HepG2 (cell line): ENCODE measurements around the gene RNF208. TPM values are rescaled to one million over a fixed set of nuclear protein-coding genes. Genes with fewer than 3 reads are reported as not detected.

Source experiments
- AKAP8 ChIP-seq: sonication (generic); formaldehyde crosslinking; IDR thresholded peaks from 2 replicates; pipeline ENCODE4 v1.5.1; 2020; ENCODE audit warnings: mild to moderate bottlenecking, missing genetic modification reagents
- KDM4B ChIP-seq: sonication (generic); formaldehyde crosslinking; IDR thresholded peaks from 2 replicates; pipeline ENCODE4 v1.4.0; 2020; ENCODE audit warnings: missing genetic modification reagents
- LCORL ChIP-seq, 2 experiments: fragments of 450-650 bp in 1 of 2; sonication (generic) in 1 of 2; formaldehyde crosslinking in 1 of 2; IDR thresholded peaks; 2 replicates each; pipeline versions ENCODE4 v1.5.0 to v1.6.1; 2017 to 2020; ENCODE audit warnings: antibody characterized with exemption in 1 of 2, missing genetic modification reagents in 1 of 2
- MBD4 ChIP-seq: IDR thresholded peaks from 2 replicates; pipeline ENCODE4 v1.6.1; 2012; ENCODE audit warnings: low read length, inconsistent platforms, borderline replicate concordance
- MYC ChIP-seq: sonication (generic); formaldehyde crosslinking; IDR thresholded peaks from 2 replicates; pipeline ENCODE4 v1.9.0; 2021; ENCODE audit warnings: missing genetic modification reagents, borderline replicate concordance
- NFATC3 ChIP-seq: sonication (generic); formaldehyde crosslinking; IDR thresholded peaks from 2 replicates; pipeline ENCODE4 v1.5.1; 2020; ENCODE audit warnings: mild to moderate bottlenecking, missing genetic modification reagents
- UBTF ChIP-seq: sonication (generic); formaldehyde crosslinking; IDR thresholded peaks from 2 replicates; pipeline ENCODE4 v1.4.0; 2020; ENCODE audit warnings: mild to moderate bottlenecking, missing genetic modification reagents
- XRCC5 ChIP-seq: fragments of 200-400 bp; formaldehyde crosslinking; optimal IDR thresholded peaks from 2 replicates; pipeline ENCODE3; 2017; ENCODE audit warnings: mild to moderate bottlenecking, low read length
- ZFP36L2 ChIP-seq: sonication (generic); formaldehyde crosslinking; IDR thresholded peaks from 2 replicates; pipeline ENCODE4 v1.4.0; 2020; ENCODE audit warnings: missing genetic modification reagents
- ZNF30 ChIP-seq: sonication (generic); formaldehyde crosslinking; IDR thresholded peaks from 2 replicates; pipeline ENCODE4 v1.5.0; 2020; ENCODE audit warnings: mild to moderate bottlenecking, missing genetic modification reagents
- ZNF687 ChIP-seq: sonication (generic); formaldehyde crosslinking; IDR thresholded peaks from 2 replicates; pipeline ENCODE4 v1.5.1; 2020; ENCODE audit warnings: mild to moderate bottlenecking, missing genetic modification reagents, moderate library complexity
- ZNF891 ChIP-seq: sonication (generic); formaldehyde crosslinking; IDR thresholded peaks from 2 replicates; pipeline ENCODE4 v1.5.0; 2020; ENCODE audit warnings: mild to moderate bottlenecking, missing genetic modification reagents
- polyA plus RNA-seq, 8 experiments: library from polyadenylated mRNA; depleted of rRNA in 3 of 8; stranded (reverse) in 7 of 8; unstranded in 1 of 8; fragments of >200 nt; fragmentation: Illumina TruSeq in 4 of 8; extraction: Trizol in 4 of 8; gene quantifications; 2 replicates each; pipeline versions ENCODE4 v1.2.1 to v1.2.3, GENCODE V29; 2011 to 2016; ENCODE audit warnings: low read depth in 4 of 8, missing spikeins in 1 of 8, mixed read lengths in 1 of 8; ENCODE audit not compliant: insufficient read depth in 1 of 8
- total RNA-seq, 5 experiments: library from RNA; depleted of rRNA; stranded (reverse); fragments of >200 nt; fragmentation: Illumina TruSeq; extraction: Trizol; gene quantifications; 2 replicates each; pipeline ENCODE4 v1.2.3, GENCODE V29; 2016; ENCODE audit warnings: low read depth in 1 of 5
- TF ChIP-seq, protein P1 (sequence below): sonication (generic); formaldehyde crosslinking; IDR thresholded peaks from 2 replicates; pipeline ENCODE4 v1.5.1; 2020; ENCODE audit warnings: mild to moderate bottlenecking, moderate library complexity, missing genetic modification reagents
- TF ChIP-seq, protein P2 (sequence below): sonication (generic); formaldehyde crosslinking; IDR thresholded peaks from 2 replicates; pipeline ENCODE4 v1.5.0; 2020; ENCODE audit warnings: missing genetic modification reagents, mild to moderate bottlenecking, borderline replicate concordance
- TF ChIP-seq, protein P3 (sequence below): sonication (generic); formaldehyde crosslinking; IDR thresholded peaks from 2 replicates; pipeline ENCODE4 v1.5.0; 2020; ENCODE audit warnings: mild to moderate bottlenecking, missing genetic modification reagents, moderate library complexity

RNF208 gene
- total and polyA plus RNA-seq, 2 of the 13 experiments (the other 11 are each of a cell fraction or from before 2014, with no cell fraction given) = 1.6 to 2.1 TPM

DNA sequence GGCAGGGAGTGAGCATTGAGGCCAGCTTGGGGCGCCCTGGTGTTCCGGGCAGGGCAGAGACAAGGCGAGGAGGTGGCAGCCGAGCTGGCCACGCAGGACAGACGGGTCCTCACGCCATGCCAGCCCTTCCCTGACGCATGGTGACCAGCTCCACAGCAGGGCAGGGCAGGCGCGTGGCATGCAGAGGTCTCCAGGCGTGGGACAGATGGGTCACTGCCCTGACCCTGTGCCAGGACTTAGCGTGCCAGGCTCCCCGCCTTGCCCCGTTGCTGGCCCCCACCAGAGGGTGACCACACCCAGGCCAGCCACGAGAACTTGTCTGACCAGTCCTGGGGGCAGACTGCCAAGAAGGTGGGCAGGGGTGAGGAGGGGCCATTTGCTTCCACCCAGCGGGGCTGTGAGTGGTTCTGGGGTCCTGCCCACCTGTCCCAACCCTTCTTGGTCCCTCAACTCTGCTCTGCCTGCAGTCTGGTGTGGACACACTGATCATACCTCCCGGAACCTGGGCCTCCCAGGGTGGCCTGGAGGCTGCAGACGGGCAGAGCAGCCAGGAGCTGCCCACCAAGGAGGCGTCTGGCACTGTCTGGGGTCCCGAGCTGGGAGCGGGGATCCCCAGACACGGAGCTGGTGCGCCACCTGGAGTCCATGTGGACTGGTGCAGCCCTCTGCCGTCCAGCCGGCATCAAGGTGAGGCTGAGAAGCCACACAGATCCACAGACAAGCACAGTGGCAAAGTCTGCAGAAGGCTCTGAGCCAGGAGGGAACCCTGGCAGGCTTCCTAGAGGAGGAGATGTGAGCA lies 5.2 kb upstream of the RNF208 start, which contains the start of gene RNF224 (continued):
- TF ChIP-seq, protein P1, sequence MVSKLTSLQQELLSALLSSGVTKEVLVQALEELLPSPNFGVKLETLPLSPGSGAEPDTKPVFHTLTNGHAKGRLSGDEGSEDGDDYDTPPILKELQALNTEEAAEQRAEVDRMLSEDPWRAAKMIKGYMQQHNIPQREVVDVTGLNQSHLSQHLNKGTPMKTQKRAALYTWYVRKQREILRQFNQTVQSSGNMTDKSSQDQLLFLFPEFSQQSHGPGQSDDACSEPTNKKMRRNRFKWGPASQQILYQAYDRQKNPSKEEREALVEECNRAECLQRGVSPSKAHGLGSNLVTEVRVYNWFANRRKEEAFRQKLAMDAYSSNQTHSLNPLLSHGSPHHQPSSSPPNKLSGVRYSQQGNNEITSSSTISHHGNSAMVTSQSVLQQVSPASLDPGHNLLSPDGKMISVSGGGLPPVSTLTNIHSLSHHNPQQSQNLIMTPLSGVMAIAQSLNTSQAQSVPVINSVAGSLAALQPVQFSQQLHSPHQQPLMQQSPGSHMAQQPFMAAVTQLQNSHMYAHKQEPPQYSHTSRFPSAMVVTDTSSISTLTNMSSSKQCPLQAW (CRISPR knock-in tag) = no peak
- TF ChIP-seq UBTF (CRISPR knock-in tag) (0 out of 2 replicates have a peak, but pooled peaks have one; percentile 16), MYC (CRISPR knock-in tag) (0 out of 2 replicates have a peak, but pooled peaks have one; percentile 31), LCORL (IDR thresholded peaks at IDR 0.05) (no peak), LCORL (CRISPR knock-in tag; IDR thresholded peaks at IDR 0.05) (peak; percentile 76; the same call in 1 of the 2 replicates), ZNF891 (peak; percentile 68; the same call in 1 of the 2 replicates), AKAP8 (peak; percentile 98), NFATC3 (CRISPR knock-in tag) (no peak), XRCC5 (peak; percentile 79), KDM4B (0 out of 2 replicates have a peak, but pooled peaks have one; percentile 49), MBD4 (no peak), ZNF30 (CRISPR knock-in tag) (no peak), ZNF687 (CRISPR knock-in tag) (peak; percentile 40; the same call in 1 of the 2 replicates), ZFP36L2 (CRISPR knock-in tag) (no peak)
- TF ChIP-seq, protein P2, sequence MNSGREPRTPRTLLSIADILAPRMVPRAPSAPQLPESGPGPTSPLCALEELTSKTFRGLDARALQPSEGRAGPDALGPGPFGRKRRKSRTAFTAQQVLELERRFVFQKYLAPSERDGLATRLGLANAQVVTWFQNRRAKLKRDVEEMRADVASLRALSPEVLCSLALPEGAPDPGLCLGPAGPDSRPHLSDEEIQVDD = no peak
- TF ChIP-seq, protein P3, sequence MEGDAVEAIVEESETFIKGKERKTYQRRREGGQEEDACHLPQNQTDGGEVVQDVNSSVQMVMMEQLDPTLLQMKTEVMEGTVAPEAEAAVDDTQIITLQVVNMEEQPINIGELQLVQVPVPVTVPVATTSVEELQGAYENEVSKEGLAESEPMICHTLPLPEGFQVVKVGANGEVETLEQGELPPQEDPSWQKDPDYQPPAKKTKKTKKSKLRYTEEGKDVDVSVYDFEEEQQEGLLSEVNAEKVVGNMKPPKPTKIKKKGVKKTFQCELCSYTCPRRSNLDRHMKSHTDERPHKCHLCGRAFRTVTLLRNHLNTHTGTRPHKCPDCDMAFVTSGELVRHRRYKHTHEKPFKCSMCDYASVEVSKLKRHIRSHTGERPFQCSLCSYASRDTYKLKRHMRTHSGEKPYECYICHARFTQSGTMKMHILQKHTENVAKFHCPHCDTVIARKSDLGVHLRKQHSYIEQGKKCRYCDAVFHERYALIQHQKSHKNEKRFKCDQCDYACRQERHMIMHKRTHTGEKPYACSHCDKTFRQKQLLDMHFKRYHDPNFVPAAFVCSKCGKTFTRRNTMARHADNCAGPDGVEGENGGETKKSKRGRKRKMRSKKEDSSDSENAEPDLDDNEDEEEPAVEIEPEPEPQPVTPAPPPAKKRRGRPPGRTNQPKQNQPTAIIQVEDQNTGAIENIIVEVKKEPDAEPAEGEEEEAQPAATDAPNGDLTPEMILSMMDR (CRISPR knock-in tag) = peak; percentile 98
